Posterior vena cava (tissue), 2 donors: ENCODE measurements around the gene TSPAN2. TPM values are rescaled to one million over a fixed set of nuclear protein-coding genes. Genes with fewer than 3 reads are reported as not detected.

Source experiments
- total RNA-seq, 2 donors: library from RNA; stranded (reverse); fragmentation: NEBNext Ultra II Directional; extraction: Animal tissue kit (Norgen Biotek cat#: 25700); gene quantifications; one replicate each; pipeline ENCODE4 v1.2.1, GENCODE V29; 2021
- donor health status: DM: yes; HTN: yes; CAD: no.
- donor health status: DM: yes; HTN: yes; CAD: no.

TSPAN2 gene
- total RNA-seq, 2 donors from 2014 or later, result 43.9 to 49.8 TPM

Other genes starting within 250 kb of the TSPAN2 start
- gene SYCP1, start 234.6 kb downstream of the TSPAN2 start, total RNA-seq, result not detected
- not detected for gene TSHB, start 59.7 kb downstream of the TSPAN2 start, total RNA-seq
- gene NGF, start 248.7 kb upstream of the TSPAN2 start, total RNA-seq, result 1 to 10 TPM; 5.1 to 6.7 TPM